A549 treated with GW870086 at 1 μM for 4 hours (cell line): ENCODE data around the gene KIF14. TPM values are rescaled to one million over a fixed set of nuclear protein-coding genes. Genes with fewer than 3 reads are reported as not detected.

Experiments used
- total RNA-seq: library from RNA; stranded (reverse); fragments of 200-300 nt; extraction: Qiagen RNA extraction; gene quantifications from 5 replicates; pipeline ENCODE4 v1.2.3, GENCODE V29; 2022; ENCODE audit warnings: low read depth

The KIF14 gene
- 6.5 to 12.0 TPM (median 10.2 TPM) in 5 replicates for total RNA-seq

DNA sequence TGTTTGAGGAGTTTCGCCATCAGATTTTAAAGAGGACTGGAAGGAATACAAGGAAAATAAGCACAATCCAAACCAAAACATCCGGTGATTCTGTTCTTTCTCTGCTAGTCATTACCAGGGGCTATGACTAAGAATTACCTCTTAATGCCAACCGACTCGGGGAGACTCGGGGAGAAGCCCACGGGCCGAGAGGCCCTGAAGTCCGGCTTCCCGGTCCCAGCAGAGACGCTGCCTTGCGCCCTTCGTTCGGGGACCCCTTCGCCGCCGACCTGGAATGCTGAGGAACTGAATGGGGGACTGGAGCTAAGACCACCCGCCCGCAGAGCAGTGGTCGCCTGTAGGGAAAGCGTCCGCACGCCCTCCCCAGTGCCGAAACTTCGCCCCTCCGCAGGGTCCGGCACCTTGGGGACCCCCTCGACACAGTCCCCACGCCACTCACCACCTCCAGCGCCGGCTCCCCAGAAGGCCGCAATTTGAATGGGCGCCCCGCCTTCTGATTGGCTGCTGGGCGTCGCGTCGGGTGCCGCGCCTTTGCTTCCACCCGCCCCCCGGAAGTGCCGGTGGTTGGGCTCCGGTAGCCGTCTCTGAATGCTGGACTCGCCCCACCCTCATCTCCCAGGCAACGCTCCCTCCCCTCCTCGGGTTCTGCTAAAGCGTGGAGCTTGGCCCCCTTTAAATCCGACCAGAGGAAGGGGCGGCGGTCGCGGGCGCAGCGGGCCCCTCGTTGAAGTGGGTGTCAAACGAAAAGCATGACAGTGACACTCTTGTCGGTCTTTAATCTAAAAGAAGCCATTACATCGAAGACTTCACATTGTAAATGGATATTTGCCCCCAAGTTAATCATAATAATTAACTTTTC lies at the start of gene KIF14:
TSS of gene KIF14 (minus strand) at position 479 of the 859 bp plus-strand sequence. CDS start 2,028 bp downstream, outside the sequence.

DNA sequence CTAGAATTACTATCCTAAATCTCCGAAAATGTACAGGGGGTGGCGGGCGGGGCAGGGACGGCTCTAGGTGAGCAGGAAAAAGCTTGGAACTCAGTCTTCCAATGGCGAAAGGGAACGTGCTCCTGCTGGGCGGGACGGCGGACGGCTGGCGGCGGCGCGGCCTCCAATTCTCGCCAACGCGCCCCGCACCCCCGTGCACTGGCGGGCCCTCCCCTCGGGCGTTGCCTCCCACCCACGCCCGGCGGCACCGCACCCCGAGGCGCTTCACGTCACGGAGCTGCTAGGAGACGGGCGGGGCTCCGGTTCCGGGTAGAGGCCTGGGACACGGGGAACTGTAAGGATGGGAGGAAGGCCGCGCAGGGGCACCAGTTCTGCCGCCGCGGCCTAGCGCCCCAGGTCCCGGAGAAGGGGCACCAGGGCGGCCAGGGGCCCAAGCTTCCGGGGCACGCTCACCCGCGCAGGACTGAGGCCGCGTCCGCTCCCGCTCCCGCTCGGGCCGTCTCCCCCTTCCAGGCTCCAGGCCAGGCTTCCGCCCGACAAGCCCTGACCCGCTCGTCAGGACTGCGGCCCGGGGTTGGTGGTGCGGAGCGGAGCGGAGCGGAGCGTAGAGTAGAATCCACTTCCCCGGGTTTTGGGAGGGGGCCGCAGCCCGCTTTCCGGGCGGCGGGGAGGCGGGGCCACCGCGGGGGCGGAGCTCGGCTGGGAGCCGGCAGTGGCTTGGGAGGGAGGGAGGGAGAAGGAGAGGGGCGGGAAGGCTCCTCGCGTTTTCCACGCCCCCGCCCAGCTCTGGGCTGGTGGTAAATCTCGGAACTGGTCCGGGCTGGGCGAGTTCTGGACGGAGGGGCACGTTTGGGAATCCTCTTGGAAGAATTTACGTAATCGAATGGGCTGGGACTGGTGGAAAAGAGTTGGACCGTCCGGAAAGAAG lies 49.0 kb upstream of the KIF14 start, which contains the start of gene DDX59:
TSS of gene DDX59 (minus strand) at position 594 of the 928 bp plus-strand sequence. CDS start 3,167 bp downstream, outside the sequence.

Other genes with a start within 250 kb of the KIF14 start
- gene ZNF281, start 210.7 kb downstream of the KIF14 start, total RNA-seq, result 35.9 to 51.3 TPM (median 45.2 TPM) in 5 replicates
- gene DDX59, start 49.2 kb upstream of the KIF14 start, total RNA-seq, result 12.3 to 15.5 TPM (median 13.5 TPM) in 5 replicates
- gene CAMSAP2, start 118.1 kb upstream of the KIF14 start, total RNA-seq, result 14.0 to 21.3 TPM (median 20.5 TPM) in 5 replicates